ENCODE results near the gene KCNA2.

GRCh38 chr1:110620250-110620615 is 14.1 kb upstream of the KCNA2 start:
- TF ChIP-seq CTCF (optimal IDR thresholded peaks at IDR 0.05 in 1 of 3, IDR thresholded peaks at IDR 0.05 in 1 of 3, conservative IDR thresholded peaks at IDR 0.05 in 1 of 3; ENCODE audit: extremely low read depth in 1 of 3, insufficient read depth in 2 of 3, low read length in 3 of 3) (no peak), EZH2 (IDR thresholded peaks at IDR 0.05; ENCODE audit: low read length) (no peak)

All from keratinocyte (primary cell).